CD4-positive, alpha-beta T cell (primary cell): Measurements from ENCODE around the gene GRK2. TPM values are rescaled to one million over a fixed set of nuclear protein-coding genes. Genes with fewer than 3 reads are reported as not detected.
A peak's percentile ranks its signal among the peaks of the same experiment; 100 is the strongest.

Source experiments
- ATAC-seq: fragments of 200-7000 bp; cut with Tn5 transposase; one replicate; pipeline ENCODE4 v1.10.0; 2022; ENCODE audit warnings: mild to moderate bottlenecking; ENCODE audit not compliant: poor library complexity
- CTCF ChIA-PET: fragments of 350-600 bp; sonication (Branson Sonifier 250); formaldehyde crosslinking; loops from one replicate; lab custom pipeline; 2021; ENCODE audit warnings: antibody characterized with exemption, inconsistent platforms; lab: Charles Lee
- POLR2A ChIA-PET: fragments of 350-600 bp; sonication (Branson Sonifier 250); formaldehyde crosslinking; loops from one replicate; lab custom pipeline; 2021; ENCODE audit warnings: antibody characterized with exemption, inconsistent platforms; lab: Charles Lee
- DNase-seq, 14 experiments: peaks; one replicate each; pipeline ENCODE4 v3.0.0-alpha.2; 2013 to 2020; ENCODE audit warnings: mixed read lengths in 2 of 14
- H3K27ac ChIP-seq, 2 donors: one replicate each; pipeline versions ENCODE4 v1.5.1 to v1.7.0; 2013; ENCODE audit warnings: low read length in 2 of 2, low read depth in 1 of 2, mild to moderate bottlenecking in 1 of 2
- H3K27me3 ChIP-seq, 2 experiments: 1 replicate in 1 of 2; 2 replicates in 1 of 2; pipeline versions ENCODE4 v1.6.1 to v1.7.0; 2013; ENCODE audit warnings: low read length in 2 of 2, control low read depth in 1 of 2, mild to moderate bottlenecking in 1 of 2, moderate library complexity in 1 of 2; ENCODE audit not compliant: insufficient read depth in 2 of 2, control insufficient read depth in 1 of 2
- H3K36me3 ChIP-seq: one replicate; pipeline ENCODE4 v1.6.1; 2013; ENCODE audit warnings: low read length, control low read depth; ENCODE audit not compliant: insufficient read depth
- H3K4me1 ChIP-seq: one replicate; pipeline ENCODE4 v1.6.1; 2013; ENCODE audit warnings: low read length, control low read depth; ENCODE audit not compliant: insufficient read depth
- H3K4me3 ChIP-seq: one replicate; pipeline ENCODE4 v1.5.1; 2013; ENCODE audit warnings: mild to moderate bottlenecking, low read length, moderate library complexity
- H3K9me3 ChIP-seq, 2 experiments: 1 replicate in 1 of 2; 2 replicates in 1 of 2; pipeline versions ENCODE4 v1.6.1 to v1.7.0; 2013; ENCODE audit warnings: low read length in 2 of 2, mild to moderate bottlenecking in 2 of 2, control low read depth in 1 of 2, moderate library complexity in 1 of 2; ENCODE audit not compliant: control insufficient read depth in 1 of 2, insufficient read depth in 1 of 2
- H3K27ac Mint-ChIP-seq: one replicate; pipeline ENCODE4 v1.8.0; 2020; ENCODE audit warnings: mixed read lengths
- H3K27me3 Mint-ChIP-seq: one replicate; pipeline ENCODE4 v1.8.0; 2021; ENCODE audit warnings: mixed read lengths
- H3K36me3 Mint-ChIP-seq: one replicate; pipeline ENCODE4 v1.8.0; 2021; ENCODE audit warnings: low read depth, mixed read lengths
- H3K4me1 Mint-ChIP-seq: one replicate; pipeline ENCODE4 v1.8.0; 2021; ENCODE audit warnings: low read depth, mixed read lengths
- H3K4me3 Mint-ChIP-seq: one replicate; pipeline ENCODE4 v1.8.0; 2020; ENCODE audit warnings: mild to moderate bottlenecking, mixed read lengths
- H3K9me3 Mint-ChIP-seq: one replicate; pipeline ENCODE4 v1.8.0; 2020; ENCODE audit warnings: mixed read lengths
- CTCF ChIP-seq: fragments of 200-600 bp; IDR thresholded peaks from one replicate; pipeline ENCODE4 v1.8.0; 2022; ENCODE audit warnings: antibody characterized with exemption, mild to moderate bottlenecking
- intact Hi-C, 2 experiments: fragments of 100-400 bp; cut with DNase I in 1 of 2; cut with micrococcal nuclease in 1 of 2; formaldehyde crosslinking; loops; one replicate each; pipeline versions ENCODE4 v1.15.1 to v1.9.0; 2023 to 2025; cut with DNase I, micrococcal nuclease
- total RNA-seq, 174 experiments: library from RNA in 2 of 174; stranded (reverse) in 2 of 174; gene quantifications; one replicate each; pipeline ENCODE4 v1.2.3 and lab custom pipeline; 2021 to 2026

The GRK2 gene
- total RNA-seq, 2 experiments from 2014 or later, result 309 to 325 TPM

GRCh38 chr11:67245046-67245445, 21.2 kb upstream of the GRK2 start:
- Mint-ChIP-seq H3K27ac (peak overlapping the region; percentile 62), H3K27me3 (no peaks in the 10 kb centered on the region), H3K4me3 (no peak overlapping the region), H3K4me1 (peaks cover 72% of the 10 kb centered on the region), H3K36me3 (peaks cover 99% of the 10 kb centered on the region), H3K9me3 (no peaks in the 10 kb centered on the region)
- intact Hi-C loops, result loop anchor here in 1 of 2 experiments (10.0 kb wide), 2 partner anchors 50 to 260 kb away; partner anchors contain the start of genes CDK2AP2 and PITPNM1
- DNase-seq, result no peak
- POLR2A ChIA-PET, result no interaction called here
- ATAC-seq, result no peak
- no peak overlapping the region for H3K27ac ChIP-seq
- H3K27me3 ChIP-seq, result no peaks in the 10 kb centered on the region
- CTCF ChIA-PET, result interaction anchor here (2.4 kb wide), 1 partner anchor 138 kb away, joined by 6 read pairs; no protein-coding TSS in a partner anchor
- H3K4me1 ChIP-seq, result peaks cover 30% of the 10 kb centered on the region
- H3K36me3 ChIP-seq, result peaks cover 76% of the 10 kb centered on the region
- H3K4me3 ChIP-seq, result no peak overlapping the region
- TF ChIP-seq CTCF, result no peak
- H3K9me3 ChIP-seq, result no peaks in the 10 kb centered on the region

DNA sequence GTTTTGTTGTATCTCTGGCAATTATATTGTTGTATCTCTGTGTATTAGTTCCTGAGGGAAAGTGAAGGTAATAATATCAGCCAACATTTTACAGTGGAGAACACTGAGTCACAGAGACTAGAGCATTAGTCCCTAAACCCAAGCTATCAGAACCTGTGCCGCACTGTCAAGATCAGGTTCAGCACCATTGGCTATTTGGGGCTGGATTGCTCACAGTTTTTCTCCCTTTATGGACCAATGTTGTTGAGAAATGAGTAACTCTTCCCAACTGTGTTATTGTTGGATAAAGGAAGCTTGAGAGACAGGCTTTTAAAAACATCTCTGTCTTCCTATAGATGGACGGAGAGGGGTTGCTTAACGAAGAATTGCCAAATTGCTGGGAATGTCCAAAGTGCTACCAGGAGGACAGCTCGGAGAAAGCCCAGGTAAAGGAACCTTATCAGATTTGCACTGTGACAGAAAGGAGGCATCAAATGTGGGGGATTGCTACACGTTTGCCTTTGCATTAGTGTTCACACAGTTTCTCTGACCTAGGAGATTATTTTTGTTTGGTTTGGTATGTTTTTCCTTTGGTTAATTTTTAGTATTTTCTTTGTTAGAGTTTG, 18.2 kb upstream of the GRK2 start:
- Histone ChIP-seq H3K4me3 (no peak overlapping the region), H3K4me1 (peaks cover 29% of the 10 kb centered on the region), H3K36me3 (peaks cover 97% of the 10 kb centered on the region), H3K27me3 (no peaks in the 10 kb centered on the region), H3K27ac (no peak overlapping the region), H3K9me3 (no peaks in the 10 kb centered on the region)
- DNase-seq, result no peak
- no peak for TF ChIP-seq CTCF
- H3K27ac Mint-ChIP-seq, result no peak overlapping the region
- POLR2A ChIA-PET, result interaction anchor here (1.0 kb wide), 1 partner anchor 8 kb away, joined by 7 read pairs; no protein-coding TSS in a partner anchor
- peaks cover 100% of the 10 kb centered on the region for H3K36me3 Mint-ChIP-seq
- CTCF ChIA-PET, result interaction anchor here (1.0 kb wide), 1 partner anchor 69 kb away, joined by 4 read pairs; no protein-coding TSS in a partner anchor
- intact Hi-C loops, result loop anchor here in 1 of 2 experiments (10.0 kb wide), 2 partner anchors 47 to 257 kb away; partner anchors contain the start of genes CDK2AP2 and PITPNM1
- H3K27me3 Mint-ChIP-seq, result no peaks in the 10 kb centered on the region
- H3K9me3 Mint-ChIP-seq, result no peaks in the 10 kb centered on the region
- no peak for ATAC-seq
- H3K4me1 Mint-ChIP-seq, result peaks cover 71% of the 10 kb centered on the region
- no peak overlapping the region for H3K4me3 Mint-ChIP-seq

DNA sequence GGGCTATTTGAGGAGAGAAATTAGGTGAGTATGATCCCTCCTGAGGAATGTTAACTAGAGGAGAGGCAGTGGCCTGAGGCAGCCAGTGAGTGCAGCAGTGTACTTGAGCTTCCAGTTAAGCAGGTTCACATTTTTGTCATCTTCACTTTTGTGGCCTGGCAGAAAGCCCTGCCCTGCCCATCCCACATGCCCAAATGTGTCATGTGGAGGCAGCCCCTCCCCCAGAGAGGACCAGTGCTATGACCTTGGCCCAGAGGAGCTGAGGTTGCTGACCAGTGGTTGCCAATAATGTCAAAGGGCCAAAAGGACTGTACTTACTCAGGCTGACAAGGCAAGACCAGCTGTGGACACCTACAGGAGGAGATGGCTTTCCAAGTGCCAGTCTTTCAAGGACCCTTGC, 17.6 kb upstream of the GRK2 start:
- CTCF ChIA-PET, result interaction anchor here (1.0 kb wide), 1 partner anchor 69 kb away, joined by 4 read pairs; no protein-coding TSS in a partner anchor
- Histone ChIP-seq H3K36me3 (peaks cover 97% of the 10 kb centered on the region), H3K4me3 (no peak overlapping the region), H3K4me1 (peaks cover 28% of the 10 kb centered on the region), H3K27ac (no peak overlapping the region), H3K9me3 (no peaks in the 10 kb centered on the region), H3K27me3 (no peaks in the 10 kb centered on the region)
- peak overlapping the region; percentile 20 for H3K27ac Mint-ChIP-seq
- peaks cover 71% of the 10 kb centered on the region for H3K4me1 Mint-ChIP-seq
- intact Hi-C loops, result loop anchor here in 1 of 2 experiments (10.0 kb wide), 2 partner anchors 46 to 256 kb away; partner anchors contain the start of genes CDK2AP2 and PITPNM1
- no peak for TF ChIP-seq CTCF
- no peak for DNase-seq
- no peaks in the 10 kb centered on the region for H3K27me3 Mint-ChIP-seq
- H3K4me3 Mint-ChIP-seq, result no peak overlapping the region
- POLR2A ChIA-PET, result interaction anchor here (1.0 to 1.4 kb wide), 2 partner anchors 8 to 9 kb away, joined by 3 to 7 read pairs; no protein-coding TSS in a partner anchor
- peaks cover 100% of the 10 kb centered on the region for H3K36me3 Mint-ChIP-seq
- no peak for ATAC-seq
- H3K9me3 Mint-ChIP-seq, result no peaks in the 10 kb centered on the region
